GM10248 (cell line): Measurements from ENCODE around the gene NFIX.

Source experiments
- CTCF ChIA-PET: fragments of 300-600 bp; sonication (Branson Sonifier 250); formaldehyde crosslinking; extraction: SDS; loops from one replicate; lab custom pipeline; 2021; ENCODE audit warnings: antibody characterized with exemption; lab: Yijun Ruan, JAX
- POLR2A ChIA-PET: fragments of 350-650 bp; sonication (Branson Sonifier 250); formaldehyde crosslinking; extraction: SDS; loops from one replicate; lab custom pipeline; 2020; ENCODE audit warnings: antibody characterized with exemption; lab: Yijun Ruan, JAX
- DNase-seq: peaks from one replicate; pipeline ENCODE4 v3.0.0; 2012; ENCODE audit errors: extremely low spot score
- TF ChIP-seq, protein P1 (sequence below): IDR thresholded peaks from 2 replicates; pipeline ENCODE4 v1.5.1; 2012; ENCODE audit warnings: mild to moderate bottlenecking, low read depth; ENCODE audit errors: extremely low read depth, missing control alignments, control extremely low read depth

NFIX gene

DNA sequence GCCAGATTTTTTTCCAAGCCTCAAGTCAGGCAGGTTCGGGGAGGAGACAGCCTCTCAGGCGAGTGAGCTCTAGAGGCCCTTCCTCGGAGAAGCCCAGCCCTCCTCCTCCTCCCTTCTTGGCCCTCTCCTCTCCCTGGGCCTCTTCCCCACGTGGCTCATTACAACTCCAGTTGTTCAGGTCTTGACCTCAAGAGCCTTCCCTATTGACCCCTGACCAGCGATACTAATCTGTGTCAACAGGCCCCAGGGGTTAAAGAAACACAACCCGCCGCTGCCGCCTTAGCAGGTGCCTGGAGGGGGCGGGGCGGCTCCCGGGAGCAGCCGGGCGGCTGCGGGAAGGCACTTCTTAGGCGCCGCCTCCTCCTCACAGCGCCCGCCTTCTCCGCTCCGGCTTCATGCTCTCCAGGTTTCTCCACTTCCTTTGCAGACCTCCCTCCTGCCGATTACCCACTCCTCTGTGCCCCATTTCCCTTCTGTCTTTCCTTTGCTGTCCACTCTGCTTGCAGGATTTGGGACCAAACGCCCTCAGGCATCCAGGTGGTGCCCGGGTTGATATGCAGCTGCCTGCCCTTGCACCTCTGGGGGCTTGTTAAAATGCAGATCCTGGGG is 56.4 kb downstream of the NFIX start:
- CTCF ChIA-PET: interaction anchor here (1.2 to 4.0 kb wide), 4 partner anchors 10 to 74 kb away, joined by 3 to 29 read pairs (median 7); no protein-coding TSS in a partner anchor
- TF ChIP-seq, protein P1, sequence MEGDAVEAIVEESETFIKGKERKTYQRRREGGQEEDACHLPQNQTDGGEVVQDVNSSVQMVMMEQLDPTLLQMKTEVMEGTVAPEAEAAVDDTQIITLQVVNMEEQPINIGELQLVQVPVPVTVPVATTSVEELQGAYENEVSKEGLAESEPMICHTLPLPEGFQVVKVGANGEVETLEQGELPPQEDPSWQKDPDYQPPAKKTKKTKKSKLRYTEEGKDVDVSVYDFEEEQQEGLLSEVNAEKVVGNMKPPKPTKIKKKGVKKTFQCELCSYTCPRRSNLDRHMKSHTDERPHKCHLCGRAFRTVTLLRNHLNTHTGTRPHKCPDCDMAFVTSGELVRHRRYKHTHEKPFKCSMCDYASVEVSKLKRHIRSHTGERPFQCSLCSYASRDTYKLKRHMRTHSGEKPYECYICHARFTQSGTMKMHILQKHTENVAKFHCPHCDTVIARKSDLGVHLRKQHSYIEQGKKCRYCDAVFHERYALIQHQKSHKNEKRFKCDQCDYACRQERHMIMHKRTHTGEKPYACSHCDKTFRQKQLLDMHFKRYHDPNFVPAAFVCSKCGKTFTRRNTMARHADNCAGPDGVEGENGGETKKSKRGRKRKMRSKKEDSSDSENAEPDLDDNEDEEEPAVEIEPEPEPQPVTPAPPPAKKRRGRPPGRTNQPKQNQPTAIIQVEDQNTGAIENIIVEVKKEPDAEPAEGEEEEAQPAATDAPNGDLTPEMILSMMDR: no peak
- POLR2A ChIA-PET: no interaction called here
- peak; percentile 40 for DNase-seq

DNA sequence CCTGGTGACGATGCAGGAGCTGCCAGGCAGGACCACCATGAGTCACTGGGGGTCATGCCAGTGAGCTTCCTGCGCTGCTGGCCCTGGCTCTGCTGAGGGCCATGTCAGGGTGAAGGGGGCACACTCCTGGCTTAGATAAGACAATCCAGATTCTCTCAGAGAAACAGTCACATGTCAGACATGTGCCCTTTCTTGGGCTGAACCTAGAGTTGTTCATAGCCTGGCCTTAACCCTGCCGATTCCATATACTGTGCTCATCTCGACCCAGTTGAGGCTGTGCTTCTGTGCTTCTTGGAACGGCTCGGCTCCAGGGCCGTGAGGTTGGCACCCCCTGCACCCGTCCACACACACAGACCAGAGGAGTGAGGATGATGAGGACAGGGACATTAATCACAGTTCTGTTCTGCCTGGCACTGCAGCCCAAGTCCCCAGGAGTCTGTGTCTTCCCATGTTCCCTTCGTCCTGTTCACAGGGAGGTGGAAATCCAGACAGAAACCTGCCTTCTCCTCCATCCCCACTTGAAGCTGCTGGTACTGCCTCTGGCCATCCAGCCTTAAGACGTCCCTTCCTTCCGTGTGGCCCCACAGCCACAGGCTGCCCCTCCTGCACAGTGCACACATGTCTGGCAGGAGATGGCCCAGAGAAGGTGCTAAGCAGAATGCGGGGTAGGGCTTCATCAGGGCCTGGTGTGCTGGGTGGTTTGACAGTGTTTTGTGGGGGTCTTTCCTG is 57.3 kb downstream of the NFIX start:
- POLR2A ChIA-PET: no interaction called here
- CTCF ChIA-PET: interaction anchor here (1.2 to 14.9 kb wide), 7 partner anchors 9 to 87 kb away, joined by 3 to 270 read pairs (median 16); no protein-coding TSS in a partner anchor
- DNase-seq: no peak
- TF ChIP-seq, protein P1: no peak

DNA sequence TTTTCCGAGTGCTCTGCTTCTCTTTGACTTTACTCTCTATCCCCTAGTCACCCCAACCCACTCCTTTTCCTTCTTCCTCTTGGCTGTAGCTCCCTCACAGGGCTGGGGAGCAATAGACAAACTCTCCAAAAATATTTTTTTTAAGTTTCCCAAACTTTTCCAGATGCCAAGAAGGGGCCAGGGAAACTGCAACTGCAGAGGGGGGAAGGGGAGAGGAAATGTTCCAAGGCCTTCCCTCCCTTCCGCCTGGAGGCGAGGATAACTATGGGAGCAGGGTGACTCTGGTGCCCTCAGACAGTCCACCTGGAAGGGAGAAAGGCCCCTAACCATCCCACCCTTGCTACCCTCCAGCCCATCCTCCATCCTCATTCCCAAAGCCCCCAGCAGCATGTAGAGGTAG is 58.0 kb downstream of the NFIX start:
- TF ChIP-seq, protein P1: no peak
- no peak for DNase-seq
- CTCF ChIA-PET: interaction anchor here (1.4 to 14.9 kb wide), 5 partner anchors 8 to 88 kb away, joined by 5 to 270 read pairs (median 19); no protein-coding TSS in a partner anchor
- POLR2A ChIA-PET: interaction anchor here (0.5 kb wide), 1 partner anchor 59 kb away, joined by 3 read pairs; no protein-coding TSS in a partner anchor

DNA sequence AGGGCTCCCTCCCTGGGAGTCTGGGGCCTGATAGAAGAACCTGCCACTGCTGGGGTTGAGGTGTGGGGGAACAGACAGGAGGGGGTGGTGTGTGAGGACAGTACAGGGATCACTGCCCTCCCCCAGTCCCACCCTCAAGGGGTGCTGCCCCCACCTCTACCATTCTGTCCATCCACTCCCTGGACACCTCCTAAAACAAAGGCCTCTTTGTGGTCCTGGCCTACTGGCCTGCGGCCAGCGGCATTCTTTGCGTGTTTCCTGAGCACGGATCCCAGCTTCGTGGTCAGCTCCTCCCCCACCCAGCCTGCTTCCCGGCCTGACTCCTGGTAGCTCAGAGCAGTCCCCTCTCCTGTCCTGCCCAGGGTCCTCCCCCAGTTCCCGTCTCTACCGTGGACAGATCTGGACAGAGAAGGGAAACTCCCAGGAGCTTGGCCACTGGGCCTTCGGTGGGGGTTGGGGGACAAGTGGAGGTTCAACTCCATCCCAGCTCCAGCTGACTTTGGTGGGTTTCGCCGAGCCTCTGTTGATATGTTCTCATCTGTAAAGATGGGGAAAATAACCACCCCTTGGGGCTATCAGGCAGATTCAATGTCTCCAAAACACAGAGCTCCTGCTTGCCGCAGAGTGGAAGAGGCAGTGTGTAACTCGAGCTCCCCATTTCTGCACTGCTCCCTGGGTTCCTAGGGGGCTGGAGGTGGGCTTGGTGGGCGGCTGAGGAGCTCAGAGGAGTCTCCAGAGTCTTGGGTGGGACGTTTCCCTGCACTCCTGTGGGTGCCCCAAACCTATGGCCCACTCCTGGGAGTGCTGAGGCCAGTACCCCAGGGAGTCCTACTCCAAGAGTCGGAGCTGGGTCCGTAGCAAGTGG is 58.7 kb downstream of the NFIX start:
- ChIA-PET CTCF (interaction anchor here (0.7 to 14.9 kb wide), 9 partner anchors 7 to 294 kb away, joined by 3 to 270 read pairs (median 13); no protein-coding TSS in a partner anchor), POLR2A (interaction anchor here (0.5 kb wide), 1 partner anchor 60 kb away, joined by 3 read pairs; no protein-coding TSS in a partner anchor)
- TF ChIP-seq, protein P1: no peak
- no peak for DNase-seq

DNA sequence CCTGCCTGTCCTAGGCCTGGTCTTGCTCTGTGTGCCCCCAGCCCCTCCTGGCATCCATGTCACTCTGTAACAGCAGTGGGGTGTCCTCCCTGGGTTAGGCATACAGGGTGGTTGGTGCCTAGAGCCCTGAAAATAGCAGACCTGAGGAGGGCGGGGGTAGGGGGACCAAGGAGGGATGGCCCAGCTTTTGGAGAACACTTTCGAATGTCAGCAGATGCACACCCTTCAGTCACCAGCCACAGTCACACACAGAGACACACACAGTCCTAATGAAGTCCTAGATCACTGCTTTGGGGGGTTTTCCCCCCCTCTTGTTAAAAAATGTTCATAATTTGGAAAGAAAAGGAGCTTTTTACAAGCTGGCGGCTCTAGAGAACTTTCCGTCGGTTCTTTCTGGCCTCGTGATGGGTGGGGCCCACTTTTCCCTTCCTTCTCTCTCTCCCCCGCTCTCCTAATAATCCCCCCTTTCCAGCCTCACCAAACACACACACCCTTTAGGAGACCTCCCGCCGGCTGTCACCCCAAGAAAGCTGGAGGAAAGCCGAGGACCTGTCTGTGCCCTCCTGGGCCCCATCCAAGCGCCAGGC is 59.4 kb downstream of the NFIX start:
- TF ChIP-seq, protein P1: no peak
- no peak for DNase-seq
- ChIA-PET CTCF (interaction anchor here (0.7 to 14.9 kb wide), 7 partner anchors 21 to 294 kb away, joined by 3 to 270 read pairs (median 13); no protein-coding TSS in a partner anchor), POLR2A (no interaction called here)
